Small intestine (tissue), 7 donors: ENCODE data around the gene PTGDR2. TPM values are rescaled to one million over a fixed set of nuclear protein-coding genes. Genes with fewer than 3 reads are reported as not detected.

ENCODE experiments used
- DNase-seq, 2 donors: peaks; one replicate each; pipeline versions ENCODE4 v3.0.0 to v3.0.0-alpha.2; 2013
- FAIRE-seq: peaks from 2 replicates; lab custom pipeline; 2012; peaks lifted over from hg19 to GRCh38; lab: Jason Lieb, UNC
- H3K27ac ChIP-seq, 3 donors: one replicate each; pipeline ENCODE4 v1.5.1; 2013; ENCODE audit warnings: low read length in 2 of 3, mild to moderate bottlenecking in 2 of 3, control low read depth in 1 of 3, inconsistent platforms in 1 of 3, low read depth in 1 of 3, moderate library complexity in 1 of 3
- H3K27me3 ChIP-seq, 3 donors: one replicate each; pipeline ENCODE4 v1.6.1; 2013; ENCODE audit warnings: low read length in 3 of 3, inconsistent platforms in 1 of 3; ENCODE audit not compliant: control insufficient read depth in 3 of 3, insufficient read depth in 3 of 3
- H3K36me3 ChIP-seq, 3 donors: one replicate each; pipeline ENCODE4 v1.6.1; 2013; ENCODE audit warnings: low read length in 3 of 3, inconsistent platforms in 1 of 3, low read depth in 1 of 3, mild to moderate bottlenecking in 1 of 3, moderate library complexity in 1 of 3; ENCODE audit not compliant: control insufficient read depth in 3 of 3, insufficient read depth in 2 of 3
- H3K4me1 ChIP-seq, 3 donors: one replicate each; pipeline ENCODE4 v1.6.1; 2013; ENCODE audit warnings: low read length in 2 of 3, inconsistent platforms in 1 of 3, low read depth in 1 of 3, mild to moderate bottlenecking in 1 of 3, moderate library complexity in 1 of 3; ENCODE audit not compliant: control insufficient read depth in 3 of 3, insufficient read depth in 2 of 3
- H3K4me3 ChIP-seq, 3 donors: one replicate each; pipeline ENCODE4 v1.5.1; 2013; ENCODE audit warnings: low read length in 3 of 3, control low read depth in 1 of 3, inconsistent platforms in 1 of 3, low read depth in 1 of 3, mild to moderate bottlenecking in 1 of 3, moderate library complexity in 1 of 3
- H3K9me3 ChIP-seq, 2 donors: one replicate each; pipeline ENCODE4 v1.6.1; 2013; ENCODE audit warnings: low read depth in 1 of 2, low read length in 1 of 2; ENCODE audit not compliant: control insufficient read depth in 2 of 2, insufficient read depth in 1 of 2
- WGBS, 3 donors: extraction: QIAGEN DNeasy Blood & Tissue Kit; methylation state at CpG; one replicate each; pipeline ENCODE4 v1.1.7; 2013; 5-methylcytosine and 5-hydroxymethylcytosine counted together
- polyA plus RNA-seq, 4 donors: library from polyadenylated mRNA; stranded (reverse) in 3 of 4; unstranded in 1 of 4; fragments of 200-250 nt in 3 of 4; fragments of 120-200 nt in 1 of 4; gene quantifications; one replicate each; pipeline versions ENCODE4 v1.2.1 to v1.2.3, GENCODE V29; 2013
- donor health status: healthy with polysubstance abuse.
- donor health status: control.
- donor health status: control.
- donor health status: Bipolar disorder and iron deficiency.
- donor health status: healthy.

The PTGDR2 gene
- polyA plus RNA-seq, 4 donors, result 0.45 to 4.5 (median 3.4) TPM

- Histone ChIP-seq H3K27ac (no peak overlapping the region), H3K4me1 (no peaks in the 10 kb centered on the region), H3K9me3 (no peaks in the 10 kb centered on the region), H3K4me3 (no peak overlapping the region), H3K36me3 (no peaks in the 10 kb centered on the region), H3K27me3 (no peaks in the 10 kb centered on the region)
- FAIRE-seq (no peak), DNase-seq (no peak)
- 76 to 85% (median 77%) methylated on average over 7 of the region's 7 CpGs for WGBS, 3 donors
Measured at GRCh38 chr11:60864856-60865513, 9.2 kb upstream of the PTGDR2 start.

GRCh38 chr11:60863550-60864521 lies 8.1 kb upstream of the PTGDR2 start:
- Histone ChIP-seq H3K4me1 (no peaks in the 10 kb centered on the region), H3K9me3 (no peaks in the 10 kb centered on the region), H3K4me3 (no peak overlapping the region), H3K36me3 (no peaks in the 10 kb centered on the region), H3K27me3 (no peaks in the 10 kb centered on the region), H3K27ac (no peak overlapping the region)
- FAIRE-seq (no peak), DNase-seq (no peak)
- 73 to 81% (median 81%) methylated on average over 16 of the region's 16 CpGs for WGBS, 3 donors

- no peak for FAIRE-seq
- Histone ChIP-seq H3K4me3 (no peak overlapping the region), H3K9me3 (no peaks in the 10 kb centered on the region), H3K27me3 (no peaks in the 10 kb centered on the region), H3K27ac (no peak overlapping the region), H3K4me1 (no peaks in the 10 kb centered on the region), H3K36me3 (no peaks in the 10 kb centered on the region)
- 94 to 98% (median 94%) methylated on average over 9 of the region's 9 CpGs for WGBS, 3 donors
- no peak for DNase-seq
Measured at GRCh38 chr11:60862171-60862570, 6.4 kb upstream of the PTGDR2 start.

GRCh38 chr11:60860943-60861342 lies 5.2 kb upstream of the PTGDR2 start:
- FAIRE-seq (no peak), DNase-seq (no peak)
- Histone ChIP-seq H3K4me3 (no peak overlapping the region), H3K36me3 (no peaks in the 10 kb centered on the region), H3K27ac (no peak overlapping the region), H3K9me3 (no peaks in the 10 kb centered on the region), H3K27me3 (no peaks in the 10 kb centered on the region), H3K4me1 (peaks cover 0 to 4% (median 0%) of the 10 kb centered on the region in 3 donors)
- 57 to 83% (median 67%) methylated on average over 7 of the region's 7 CpGs for WGBS, 3 donors

- no peak for FAIRE-seq
- DNase-seq, result no peak
- H3K27me3 ChIP-seq, result no peaks in the 10 kb centered on the region
- 88 to 91% (median 89%) methylated on average over 15 of the region's 15 CpGs for WGBS, 3 donors
- no peaks in the 10 kb centered on the region for H3K36me3 ChIP-seq
- H3K4me3 ChIP-seq, result no peak overlapping the region
- H3K9me3 ChIP-seq, result no peaks in the 10 kb centered on the region
- no peak overlapping the region for H3K27ac ChIP-seq
- peaks cover 0 to 16% (median 2%) of the 10 kb centered on the region in 3 donors for H3K4me1 ChIP-seq
Measured at GRCh38 chr11:60859616-60860250, 4.0 kb upstream of the PTGDR2 start.

GRCh38 chr11:60858731-60859464 lies 3.1 kb upstream of the PTGDR2 start:
- FAIRE-seq, result no peak
- Histone ChIP-seq H3K4me3 (no peak overlapping the region), H3K27me3 (no peaks in the 10 kb centered on the region), H3K4me1 (peaks cover 0 to 22% (median 4%) of the 10 kb centered on the region in 3 donors), H3K36me3 (no peaks in the 10 kb centered on the region), H3K27ac (no peak overlapping the region), H3K9me3 (no peaks in the 10 kb centered on the region)
- WGBS, 3 donors, result 79 to 86% (median 80%) methylated on average over 4 of the region's 4 CpGs
- DNase-seq, result no peak

- DNase-seq (no peak), FAIRE-seq (no peak)
Measured at GRCh38 chr11:60858236-60858635, 2.5 kb upstream of the PTGDR2 start.

More at GRCh38 chr11:60858236-60858635, 2.5 kb upstream of the PTGDR2 start:
- Histone ChIP-seq H3K36me3 (peaks cover 0 to 4% (median 0%) of the 10 kb centered on the region in 3 donors), H3K4me3 (no peak overlapping the region), H3K27ac (no peak overlapping the region), H3K4me1 (peaks cover 4 to 26% (median 4%) of the 10 kb centered on the region in 3 donors), H3K9me3 (no peaks in the 10 kb centered on the region), H3K27me3 (no peaks in the 10 kb centered on the region)
- 86 to 89% (median 88%) methylated on average over 8 of the region's 8 CpGs for WGBS, 3 donors
